ENCODE results near the gene EGFL7.

DNA sequence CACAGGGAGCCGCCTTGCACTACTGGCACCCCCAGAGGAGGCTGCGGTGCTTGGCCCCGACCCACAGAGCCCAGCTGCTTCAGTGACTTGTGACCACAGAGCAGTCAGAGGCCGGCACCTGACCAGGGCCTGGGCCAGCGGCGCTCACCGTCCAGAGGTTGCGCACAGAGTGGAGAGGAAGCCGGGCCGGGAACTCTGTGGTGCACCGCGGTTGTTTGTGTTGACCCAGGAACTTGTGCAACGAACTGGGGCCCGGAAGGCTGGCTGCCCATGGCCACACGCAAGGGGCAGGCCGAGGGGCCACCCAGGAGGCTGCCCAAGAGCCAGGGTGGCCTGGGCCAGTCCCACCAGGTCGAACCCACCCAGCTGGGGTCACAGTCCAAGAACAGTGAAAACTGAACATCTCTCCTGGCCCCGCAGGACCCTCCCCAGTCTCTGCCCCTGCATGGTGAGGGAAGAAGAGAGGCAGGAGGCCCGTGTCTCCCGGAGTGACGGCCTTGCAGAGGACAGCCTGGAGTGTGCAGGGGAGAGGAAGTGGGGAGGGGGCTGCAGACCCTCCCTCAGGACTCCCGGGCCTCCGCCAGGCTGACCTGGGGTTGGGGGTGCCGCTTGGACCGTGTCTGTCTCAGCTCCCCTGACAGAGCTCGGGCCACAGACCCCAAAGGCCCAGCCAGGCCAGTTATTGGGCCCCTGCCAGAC lies 42.8 kb upstream of the EGFL7 start:
- TF ChIP-seq, protein P1, sequence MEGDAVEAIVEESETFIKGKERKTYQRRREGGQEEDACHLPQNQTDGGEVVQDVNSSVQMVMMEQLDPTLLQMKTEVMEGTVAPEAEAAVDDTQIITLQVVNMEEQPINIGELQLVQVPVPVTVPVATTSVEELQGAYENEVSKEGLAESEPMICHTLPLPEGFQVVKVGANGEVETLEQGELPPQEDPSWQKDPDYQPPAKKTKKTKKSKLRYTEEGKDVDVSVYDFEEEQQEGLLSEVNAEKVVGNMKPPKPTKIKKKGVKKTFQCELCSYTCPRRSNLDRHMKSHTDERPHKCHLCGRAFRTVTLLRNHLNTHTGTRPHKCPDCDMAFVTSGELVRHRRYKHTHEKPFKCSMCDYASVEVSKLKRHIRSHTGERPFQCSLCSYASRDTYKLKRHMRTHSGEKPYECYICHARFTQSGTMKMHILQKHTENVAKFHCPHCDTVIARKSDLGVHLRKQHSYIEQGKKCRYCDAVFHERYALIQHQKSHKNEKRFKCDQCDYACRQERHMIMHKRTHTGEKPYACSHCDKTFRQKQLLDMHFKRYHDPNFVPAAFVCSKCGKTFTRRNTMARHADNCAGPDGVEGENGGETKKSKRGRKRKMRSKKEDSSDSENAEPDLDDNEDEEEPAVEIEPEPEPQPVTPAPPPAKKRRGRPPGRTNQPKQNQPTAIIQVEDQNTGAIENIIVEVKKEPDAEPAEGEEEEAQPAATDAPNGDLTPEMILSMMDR (IDR thresholded peaks at IDR 0.05; ENCODE audit: low read depth, low read length, missing input control), result no peak
- peak; percentile 61 to 70 for TF ChIP-seq RAD21 (IDR thresholded peaks at IDR 0.05)
- TF ChIP-seq, protein P2, sequence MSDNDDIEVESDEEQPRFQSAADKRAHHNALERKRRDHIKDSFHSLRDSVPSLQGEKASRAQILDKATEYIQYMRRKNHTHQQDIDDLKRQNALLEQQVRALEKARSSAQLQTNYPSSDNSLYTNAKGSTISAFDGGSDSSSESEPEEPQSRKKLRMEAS (IDR thresholded peaks at IDR 0.05), result peak; percentile 78
- peak; percentile 81 for TF ChIP-seq TAF1 (conservative IDR thresholded peaks at IDR 0.05)
- TF ChIP-seq SP1 (IDR thresholded peaks at IDR 0.05), result peak; percentile 87
- peak in 1 of 2 donors; percentile 79 for TF ChIP-seq GABPA (IDR thresholded peaks at IDR 0.05 in 1 of 2, conservative IDR thresholded peaks at IDR 0.05 in 1 of 2)
